Stimulated activated CD4-positive, alpha-beta T cell treated with anti-CD3 and anti-CD28 coated beads, Interleukin-12 subunit alpha, Interleukin-12 subunit beta, amount 100 ng/mL, for 24 hours (primary cell): ENCODE data around the gene TSPAN14.

ENCODE experiments used
- DNase-seq, 2 experiments: peaks; one replicate each; pipeline ENCODE4 v3.0.0-alpha.2; 2020; ENCODE audit warnings: low read depth in 2 of 2

TSPAN14 gene

DNA sequence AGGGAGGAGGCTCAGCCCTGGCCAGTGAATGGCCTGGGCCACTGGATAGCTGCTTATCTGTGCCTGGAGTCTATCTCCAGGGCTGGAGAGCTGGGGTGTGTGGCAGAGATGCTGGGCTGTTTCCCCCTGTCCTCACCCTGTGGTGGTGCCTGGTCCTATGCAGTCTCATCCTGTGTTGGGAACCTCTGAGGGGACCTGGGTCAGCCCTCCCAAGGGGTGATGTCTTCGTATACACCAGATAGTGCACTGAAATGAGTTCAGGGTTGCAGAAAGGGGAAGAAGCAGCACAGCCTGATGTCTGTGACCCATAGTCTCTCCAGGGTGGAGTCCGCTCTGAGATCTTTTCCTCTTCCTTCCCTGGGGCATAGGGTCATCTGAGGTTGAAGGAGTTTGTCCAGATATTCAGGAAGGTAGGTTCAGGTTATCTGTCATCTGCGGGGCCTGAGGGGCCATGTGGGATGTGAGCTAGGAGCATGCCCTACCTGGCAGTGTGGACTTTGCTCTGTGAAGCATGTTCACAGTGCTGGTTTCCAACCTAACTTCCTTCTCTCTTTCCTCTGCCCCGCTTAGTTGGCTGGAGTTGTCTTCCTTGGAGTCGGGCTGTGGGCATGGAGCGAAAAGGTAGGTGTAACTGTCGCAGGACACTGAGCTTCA is 50.2 kb downstream of the TSPAN14 start:
- no peak for DNase-seq

DNA sequence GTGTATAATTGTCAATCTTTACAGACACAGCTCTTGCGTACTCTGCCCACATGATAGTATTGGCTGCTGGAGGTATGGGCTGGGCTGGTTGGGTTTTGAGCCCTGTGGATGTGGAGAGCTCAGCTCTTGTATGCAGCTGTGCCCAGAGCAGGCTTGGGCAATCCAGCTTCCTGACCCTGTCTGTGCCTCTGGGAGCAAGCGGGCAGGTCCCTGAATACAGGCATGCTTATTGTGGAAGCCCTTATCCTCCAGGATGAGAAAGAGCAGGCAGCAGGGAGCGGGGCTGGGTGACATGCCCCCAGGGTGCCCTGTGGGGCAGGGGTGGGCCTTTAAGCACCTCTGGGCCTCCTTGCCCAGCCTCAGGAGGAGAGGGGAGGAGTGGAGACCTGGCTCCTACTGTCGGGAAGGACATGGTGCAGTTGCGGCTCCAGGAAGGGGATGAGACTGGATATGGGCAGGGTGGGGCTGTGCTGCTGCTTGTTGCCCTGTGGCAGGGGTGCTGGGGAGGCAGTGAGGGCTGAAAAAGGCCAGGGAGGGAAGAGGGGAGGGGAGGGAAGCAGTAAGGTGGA is 50.9 kb downstream of the TSPAN14 start:
- no peak for DNase-seq

DNA sequence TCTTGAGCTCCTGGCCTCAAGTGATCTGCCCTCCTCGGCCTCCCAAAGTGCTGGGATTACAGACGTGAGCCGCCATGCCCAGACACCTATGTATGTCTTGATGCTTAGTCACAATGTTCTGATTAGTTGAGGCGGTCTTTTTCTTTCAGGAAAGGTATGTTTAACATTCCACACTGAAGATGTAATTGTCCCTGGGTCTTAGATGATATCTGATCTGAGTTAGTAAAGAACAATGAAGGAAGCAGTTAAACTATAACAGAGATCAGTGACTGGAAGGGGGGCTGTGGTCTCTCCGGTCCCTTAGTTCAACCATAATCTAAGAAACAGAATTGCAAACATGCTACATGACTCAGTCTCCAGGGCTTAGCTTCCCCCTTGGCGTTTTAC is 52.1 kb downstream of the TSPAN14 start:
- DNase-seq: no peak

DNA sequence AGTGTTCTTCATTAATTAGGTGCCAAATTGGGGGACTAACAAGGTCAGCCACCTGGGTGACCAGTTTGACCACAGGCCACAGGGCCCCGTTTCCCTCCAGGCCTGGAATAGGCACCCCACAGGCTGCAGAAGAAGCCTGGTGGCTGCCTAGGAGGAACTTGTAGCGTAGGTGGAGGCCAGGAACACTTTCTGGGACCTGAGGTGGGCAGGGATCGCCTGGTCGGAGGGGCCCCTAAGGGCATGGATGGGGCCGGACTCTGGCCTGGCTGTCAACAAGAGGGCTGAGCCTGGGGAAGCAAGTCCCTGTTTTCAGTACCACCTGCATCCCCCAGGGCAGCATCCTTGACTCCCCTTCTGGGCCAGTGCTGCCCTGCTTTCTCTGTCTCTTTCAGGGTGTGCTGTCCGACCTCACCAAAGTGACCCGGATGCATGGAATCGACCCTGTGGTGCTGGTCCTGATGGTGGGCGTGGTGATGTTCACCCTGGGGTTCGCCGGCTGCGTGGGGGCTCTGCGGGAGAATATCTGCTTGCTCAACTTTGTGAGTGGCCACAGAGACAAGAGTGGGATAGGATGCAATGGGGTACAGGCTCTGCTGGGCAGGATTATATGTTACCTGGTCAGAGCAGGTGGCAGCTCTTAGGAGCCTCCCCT is 52.9 kb downstream of the TSPAN14 start:
- no peak for DNase-seq

DNA sequence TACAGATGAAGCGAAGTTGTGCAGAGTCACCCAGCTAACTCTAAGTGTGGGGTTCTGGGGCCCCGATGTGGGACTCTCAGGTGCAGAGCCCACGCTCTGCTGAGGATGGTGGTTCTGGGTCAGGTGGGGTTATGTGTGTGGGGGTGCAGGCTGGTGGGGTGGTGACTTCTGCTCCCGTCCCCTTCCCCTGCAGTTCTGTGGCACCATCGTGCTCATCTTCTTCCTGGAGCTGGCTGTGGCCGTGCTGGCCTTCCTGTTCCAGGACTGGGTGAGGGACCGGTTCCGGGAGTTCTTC is 54.9 kb downstream of the TSPAN14 start:
- no peak for DNase-seq

DNA sequence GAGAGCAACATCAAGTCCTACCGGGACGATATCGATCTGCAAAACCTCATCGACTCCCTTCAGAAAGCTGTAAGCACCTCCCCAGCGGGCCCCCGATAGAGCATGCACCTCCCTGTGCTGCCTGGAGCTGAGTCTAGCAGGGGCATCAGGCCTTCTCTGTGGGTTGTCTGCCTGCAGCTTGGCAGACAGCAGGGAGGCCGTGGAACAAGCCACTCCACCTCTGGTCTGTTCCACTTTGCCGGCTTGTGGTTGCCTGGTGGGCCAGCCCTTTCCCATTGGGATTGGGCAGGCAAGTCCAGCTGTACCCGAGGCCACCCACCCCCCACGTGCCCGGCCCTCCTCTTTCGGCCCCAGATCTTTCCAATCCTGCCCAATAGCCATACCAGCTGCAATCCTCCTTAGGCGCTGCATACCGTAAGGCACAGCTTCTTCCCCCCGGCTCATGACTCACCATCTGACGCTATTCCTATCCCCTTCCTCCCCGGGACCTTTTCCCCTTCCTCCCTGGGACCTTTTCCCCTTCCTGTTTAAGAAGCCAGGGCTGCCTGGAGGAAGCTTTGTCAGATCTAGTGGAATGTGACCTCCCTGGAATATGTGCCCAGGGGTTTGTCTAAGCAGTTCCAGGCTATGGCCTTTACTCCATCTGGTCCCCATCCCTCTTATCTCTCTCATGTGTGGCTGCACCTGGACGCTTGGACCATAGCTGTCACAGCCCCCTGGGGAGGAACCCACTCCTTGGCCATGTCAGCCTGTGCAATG is 55.5 kb downstream of the TSPAN14 start:
- no peak for DNase-seq

DNA sequence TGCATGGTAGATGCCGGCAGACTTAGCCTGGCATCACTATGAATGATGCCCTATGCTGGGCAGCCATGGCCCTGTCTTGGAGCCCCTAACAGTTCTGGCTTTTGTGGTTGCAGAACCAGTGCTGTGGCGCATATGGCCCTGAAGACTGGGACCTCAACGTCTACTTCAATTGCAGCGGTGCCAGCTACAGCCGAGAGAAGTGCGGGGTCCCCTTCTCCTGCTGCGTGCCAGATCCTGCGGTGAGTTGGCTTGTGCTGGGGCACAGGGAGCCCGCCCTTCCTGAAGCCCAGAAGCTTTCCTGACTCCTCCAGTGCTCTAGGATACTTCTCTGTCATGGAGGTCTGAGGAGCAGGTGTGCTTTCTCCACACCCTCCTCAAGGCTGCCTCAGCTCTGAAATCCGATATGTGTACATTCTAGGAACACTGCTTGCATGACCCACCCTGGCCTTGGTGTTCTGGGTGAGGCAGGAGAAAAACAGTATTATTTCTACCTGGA is 58.0 kb downstream of the TSPAN14 start:
- DNase-seq: no peak

DNA sequence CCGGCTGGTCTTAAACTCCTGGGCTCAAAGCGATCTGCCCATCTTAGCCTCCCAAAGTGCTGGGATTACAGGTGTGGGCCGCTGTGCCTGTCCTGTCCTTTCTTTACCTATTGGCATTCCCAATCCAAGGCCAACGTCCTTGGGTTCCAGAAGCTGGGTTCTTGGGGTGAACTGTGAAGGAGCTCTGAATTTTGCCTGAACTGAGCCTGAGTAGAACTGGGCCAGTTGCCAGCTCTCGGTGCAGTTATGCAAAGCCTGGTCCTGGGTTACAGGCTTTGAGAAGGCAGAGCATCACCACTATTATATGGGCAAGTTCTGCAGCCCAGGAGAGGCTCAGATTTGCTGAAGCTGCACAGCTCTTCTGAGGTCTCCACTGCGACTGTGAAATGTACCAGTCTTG is 59.0 kb downstream of the TSPAN14 start:
- DNase-seq: no peak

DNA sequence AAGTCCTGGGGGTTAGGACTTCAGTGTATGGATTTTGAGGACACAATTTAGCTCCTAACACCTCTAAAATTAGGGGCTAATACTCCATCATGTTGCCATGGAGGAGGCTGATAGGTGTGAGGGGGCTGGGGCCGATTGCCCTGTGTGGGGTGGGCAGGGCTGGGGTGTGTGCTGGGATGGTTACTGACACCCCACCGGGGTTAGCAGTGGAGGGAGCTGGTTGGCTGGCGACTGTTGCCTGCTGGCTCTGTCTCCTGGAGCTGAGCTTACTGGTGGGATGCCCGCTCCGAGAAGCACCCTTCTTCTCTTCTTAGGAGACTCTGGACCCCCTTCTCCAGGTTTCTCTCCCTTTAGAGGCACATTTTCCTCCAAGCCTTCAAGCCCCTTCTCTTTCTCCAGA is 61.4 kb downstream of the TSPAN14 start:
- DNase-seq: no peak

DNA sequence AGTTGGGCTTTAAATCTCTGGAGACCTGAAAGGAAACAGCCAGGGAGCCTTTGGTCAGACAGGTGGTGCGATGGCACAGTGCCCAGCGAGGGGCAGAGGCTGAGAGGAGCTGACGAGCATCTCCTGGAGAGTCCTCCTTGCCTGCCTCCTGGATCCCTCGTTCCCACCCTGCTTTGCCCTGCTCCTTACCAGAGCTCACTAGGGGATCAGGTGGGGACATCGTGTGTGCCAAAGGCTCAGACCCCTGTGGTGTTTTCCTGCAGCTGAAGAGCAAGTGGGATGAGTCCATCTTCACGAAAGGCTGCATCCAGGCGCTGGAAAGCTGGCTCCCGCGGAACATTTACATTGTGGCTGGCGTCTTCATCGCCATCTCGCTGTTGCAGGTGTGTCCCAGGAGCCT is 61.8 kb downstream of the TSPAN14 start:
- DNase-seq: no peak

DNA sequence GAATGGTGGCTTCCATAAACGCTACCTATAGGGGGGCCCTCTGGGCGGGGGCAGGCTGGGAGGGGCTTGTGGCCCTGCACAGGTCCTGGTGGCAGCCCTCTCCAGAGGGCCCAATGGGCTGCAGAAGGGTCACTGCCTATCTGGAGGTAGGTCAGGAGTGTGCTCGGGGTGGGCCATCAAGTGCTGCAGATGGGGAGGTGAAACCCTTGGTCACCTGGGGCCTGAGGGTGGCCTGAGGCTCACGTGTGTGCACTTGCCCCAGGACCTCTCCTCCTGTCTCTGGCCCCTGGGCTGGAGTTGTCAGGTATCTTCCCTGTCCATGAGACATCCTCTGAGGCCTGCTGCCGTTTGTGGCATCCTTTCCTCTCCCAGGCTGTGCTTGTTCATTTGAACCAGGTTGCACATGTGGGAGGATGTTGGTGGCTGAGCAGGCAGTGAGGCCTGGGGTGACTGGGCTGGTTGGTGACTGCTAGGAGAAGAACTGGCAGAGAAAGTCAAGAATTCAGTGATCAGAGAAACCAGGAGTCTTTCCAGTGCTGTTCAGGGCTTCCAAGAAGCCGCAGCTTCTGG is 62.5 kb downstream of the TSPAN14 start:
- DNase-seq: no peak

DNA sequence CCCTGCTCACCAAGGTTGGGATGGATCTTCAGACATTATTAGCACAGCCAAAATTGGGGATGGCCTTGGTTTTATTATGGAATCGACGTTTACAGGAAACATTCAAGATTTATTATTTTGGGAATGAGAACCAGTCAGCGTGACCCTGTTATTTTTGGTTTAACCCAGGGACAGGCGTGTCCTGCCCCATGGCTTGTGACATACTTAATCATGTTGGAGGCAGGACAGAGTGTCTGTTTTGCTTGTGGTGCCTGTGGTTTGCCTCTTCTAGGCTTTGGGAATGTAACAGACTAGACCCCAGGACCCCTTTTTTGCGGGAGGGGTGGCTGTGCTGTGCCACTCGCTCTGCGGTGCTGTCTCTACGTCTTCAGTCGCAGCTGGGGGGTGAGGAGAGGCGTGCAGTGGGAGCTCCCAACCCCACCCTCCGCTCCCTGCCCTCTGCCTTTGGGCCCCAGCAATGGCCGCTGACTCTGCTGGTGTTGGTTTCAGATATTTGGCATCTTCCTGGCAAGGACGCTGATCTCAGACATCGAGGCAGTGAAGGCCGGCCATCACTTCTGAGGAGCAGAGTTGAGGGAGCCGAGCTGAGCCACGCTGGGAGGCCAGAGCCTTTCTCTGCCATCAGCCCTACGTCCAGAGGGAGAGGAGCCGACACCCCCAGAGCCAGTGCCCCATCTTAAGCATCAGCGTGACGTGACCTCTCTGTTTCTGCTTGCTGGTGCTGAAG is 63.5 kb downstream of the TSPAN14 start:
- no peak for DNase-seq

DNA sequence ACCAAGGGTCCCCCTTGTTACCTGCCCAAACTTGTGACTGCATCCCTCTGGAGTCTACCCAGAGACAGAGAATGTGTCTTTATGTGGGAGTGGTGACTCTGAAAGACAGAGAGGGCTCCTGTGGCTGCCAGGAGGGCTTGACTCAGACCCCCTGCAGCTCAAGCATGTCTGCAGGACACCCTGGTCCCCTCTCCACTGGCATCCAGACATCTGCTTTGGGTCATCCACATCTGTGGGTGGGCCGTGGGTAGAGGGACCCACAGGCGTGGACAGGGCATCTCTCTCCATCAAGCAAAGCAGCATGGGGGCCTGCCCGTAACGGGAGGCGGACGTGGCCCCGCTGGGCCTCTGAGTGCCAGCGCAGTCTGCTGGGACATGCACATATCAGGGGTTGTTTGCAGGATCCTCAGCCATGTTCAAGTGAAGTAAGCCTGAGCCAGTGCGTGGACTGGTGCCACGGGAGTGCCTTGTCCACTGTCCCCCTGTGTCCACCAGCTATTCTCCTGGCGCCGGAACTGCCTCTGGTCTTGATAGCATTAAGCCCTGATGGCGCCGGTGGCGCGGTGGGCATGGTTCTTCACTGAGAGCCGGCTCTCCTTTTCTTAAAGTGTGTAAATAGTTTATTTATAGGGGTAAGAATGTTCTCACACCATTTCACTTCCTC is 64.2 kb downstream of the TSPAN14 start:
- DNase-seq: no peak

DNA sequence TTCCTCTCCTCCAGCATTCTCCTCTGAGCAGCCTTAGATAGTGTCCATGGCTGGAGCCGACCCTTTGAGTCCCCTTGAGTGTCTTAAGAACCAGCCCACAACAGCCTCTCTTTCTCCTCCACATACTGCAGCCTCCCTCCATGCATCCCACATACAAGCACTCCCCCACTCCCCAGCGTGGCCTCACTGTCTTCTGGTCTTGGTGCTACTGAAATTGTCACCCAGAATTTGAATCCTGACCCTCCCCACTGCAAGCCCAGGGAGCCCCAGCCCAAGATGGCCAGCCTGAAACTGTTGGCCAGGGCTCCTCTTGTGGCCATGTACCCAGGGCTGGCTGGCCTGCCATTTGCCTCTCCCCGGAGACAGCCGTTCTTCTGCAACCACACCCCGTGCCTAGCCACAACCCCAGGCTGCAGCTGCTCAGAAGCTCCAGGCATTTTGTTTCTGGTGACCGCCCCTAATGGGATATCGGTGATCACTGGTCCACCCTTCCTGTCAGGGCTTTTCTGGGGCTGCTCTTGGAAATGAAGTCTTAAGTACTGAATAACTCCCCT is 64.8 kb downstream of the TSPAN14 start:
- DNase-seq: no peak

DNA sequence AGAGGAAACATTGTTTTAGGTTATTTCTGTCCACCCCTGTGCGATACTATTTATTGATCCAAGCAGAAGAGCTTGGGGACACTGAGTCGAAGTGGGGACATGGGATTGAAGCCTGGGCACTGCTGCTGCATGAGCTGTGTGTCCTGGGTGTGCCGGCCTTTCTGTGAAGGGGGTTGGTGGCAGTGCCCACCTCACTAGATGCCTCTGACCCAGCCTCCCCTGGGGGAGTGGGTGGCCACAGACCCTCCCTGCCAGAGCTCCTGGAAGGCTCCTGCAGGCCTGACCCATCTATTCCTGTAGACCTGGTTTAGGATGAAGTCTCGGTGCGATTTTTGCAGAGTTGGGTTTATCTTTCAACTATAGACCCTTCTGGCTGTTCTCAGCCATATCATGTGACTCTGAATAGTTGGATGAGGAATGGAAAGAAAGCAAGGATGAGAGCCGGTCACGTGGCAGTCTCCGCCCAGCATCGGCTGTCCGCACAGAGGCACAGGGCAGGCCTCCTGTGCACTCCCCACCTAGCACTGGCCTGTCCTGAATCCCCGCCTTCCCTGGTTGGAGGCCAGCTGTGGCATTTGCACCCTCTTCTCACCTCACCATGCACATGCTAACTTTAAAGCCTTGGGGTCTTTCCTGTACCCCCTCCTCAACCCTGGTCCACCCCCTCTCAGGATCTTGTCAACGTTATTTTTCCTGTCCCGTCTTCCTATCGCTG is 66.0 kb downstream of the TSPAN14 start:
- no peak for DNase-seq

DNA sequence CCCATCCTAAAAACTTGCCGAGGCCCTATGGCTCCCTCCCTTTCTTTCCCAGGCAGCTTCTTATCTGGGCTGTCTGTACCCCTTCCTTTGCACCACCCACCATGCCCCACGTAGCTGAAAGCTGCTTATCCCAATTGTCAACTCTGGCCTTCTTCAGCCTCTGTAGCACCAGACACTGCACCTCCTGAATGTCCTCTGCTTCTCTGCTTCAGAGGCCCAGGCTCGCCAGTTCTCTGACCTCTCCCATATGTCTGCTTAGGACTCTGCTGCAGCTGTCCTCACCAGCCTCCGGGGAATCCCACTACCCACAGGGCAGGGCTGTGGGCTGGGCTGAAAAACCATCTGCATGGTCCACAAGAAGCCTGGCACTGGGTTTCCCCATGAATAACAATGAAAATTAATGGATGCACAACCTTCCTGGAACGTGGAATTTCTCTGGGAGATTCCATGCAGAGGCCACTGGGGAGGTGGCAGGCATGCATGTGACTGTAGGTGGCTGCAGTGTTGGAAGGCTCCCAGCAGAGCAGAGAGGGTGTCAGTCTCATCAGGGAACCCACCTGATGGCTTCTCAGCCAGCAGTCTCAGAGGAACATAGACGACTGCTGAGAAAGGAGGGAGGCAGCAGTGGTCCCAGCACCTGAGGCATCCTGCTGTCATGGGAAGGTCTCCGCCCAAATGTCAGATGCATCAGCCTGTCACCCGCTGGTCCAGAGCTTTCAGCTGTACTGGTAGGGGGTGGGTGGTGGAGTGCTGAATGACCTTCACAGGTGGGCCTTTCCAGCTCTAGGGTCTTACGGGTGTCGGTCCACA is 66.8 kb downstream of the TSPAN14 start:
- DNase-seq: no peak

DNA sequence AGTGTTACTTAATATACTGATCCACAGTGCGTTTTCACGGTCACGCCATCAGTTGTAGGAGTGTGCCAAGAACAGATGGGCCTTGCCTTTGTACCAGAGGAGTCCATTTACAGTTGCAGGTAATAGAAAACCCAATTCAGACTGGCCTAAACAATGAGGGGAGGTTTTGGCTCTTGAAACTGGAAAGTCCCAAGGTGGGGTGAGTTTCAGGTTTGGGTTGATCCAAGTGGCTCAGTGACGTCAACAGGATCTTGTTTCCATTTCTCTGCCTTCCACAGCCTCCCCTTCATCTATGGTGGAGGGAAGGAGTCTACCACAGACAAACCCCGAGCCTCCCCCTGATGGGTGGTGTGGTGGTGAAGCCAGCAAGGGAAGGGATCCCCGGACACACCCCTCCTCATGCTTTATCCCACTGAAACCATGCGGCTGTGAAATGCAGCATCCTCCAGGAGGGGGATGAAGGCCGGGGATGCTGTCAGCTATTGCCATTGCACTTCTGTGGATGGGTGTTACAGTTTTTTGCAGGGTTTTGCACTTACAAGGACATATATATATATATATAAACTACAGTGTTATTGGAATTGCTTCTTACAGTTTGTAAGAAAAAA is 68.8 kb downstream of the TSPAN14 start:
- DNase-seq: no peak

DNA sequence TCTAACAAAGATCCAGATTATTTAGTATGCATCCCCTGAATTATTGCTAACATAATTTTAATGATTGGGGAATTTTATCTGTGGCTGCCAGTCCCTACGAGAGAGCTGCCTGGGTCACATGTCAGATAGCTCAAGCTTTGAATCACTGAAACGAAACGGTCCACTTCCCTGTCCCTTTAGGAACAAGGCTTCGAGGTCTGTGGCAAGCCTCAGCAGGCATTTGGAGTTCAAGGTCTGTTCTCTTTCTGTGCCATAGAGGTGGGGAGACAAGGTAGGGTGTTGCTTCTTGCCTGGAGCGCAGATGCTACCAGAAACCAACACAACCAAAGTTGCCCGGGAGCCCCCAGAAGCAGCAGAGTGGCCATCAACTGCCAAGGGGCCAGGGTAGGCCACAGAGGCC is 69.7 kb downstream of the TSPAN14 start:
- no peak for DNase-seq
